ENCODE measurements around the gene SWSAP1. TPM values are rescaled to one million over a fixed set of nuclear protein-coding genes. Genes with fewer than 3 reads are reported as not detected.

Gene SWSAP1
- total RNA-seq, 4 donors from 2014 or later = 0.76 to 3.2 (median 1.9) TPM; not detected in 1

DNA sequence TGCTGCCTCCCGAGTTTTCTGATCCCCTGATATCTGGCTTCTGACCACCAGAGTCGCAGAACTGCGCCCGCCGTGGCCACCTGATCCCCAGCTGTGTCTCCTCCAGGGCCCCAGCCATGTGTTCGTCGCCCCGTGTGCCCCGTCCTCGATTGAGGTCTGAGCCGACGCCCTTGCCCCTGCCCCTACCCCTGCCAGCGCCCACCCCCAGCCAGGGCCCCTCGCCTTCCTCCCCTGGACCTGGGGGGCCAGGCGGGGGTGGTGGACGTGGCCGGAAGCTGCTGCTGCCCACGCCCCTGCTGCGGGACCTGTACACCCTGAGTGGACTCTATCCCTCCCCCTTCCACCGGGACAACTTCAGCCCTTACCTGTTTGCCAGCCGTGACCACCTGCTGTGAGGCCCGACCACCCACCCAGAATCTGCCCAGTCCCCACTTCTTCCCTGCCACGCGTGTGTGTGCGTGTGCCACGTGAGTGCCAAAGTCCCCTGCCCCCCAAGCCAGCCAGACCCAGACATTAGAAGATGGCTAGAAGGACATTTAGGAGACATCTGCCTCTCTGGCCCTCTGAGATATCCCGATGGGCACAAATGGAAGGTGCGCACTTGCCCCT is 10.1 kb upstream of the SWSAP1 start:
- no peak overlapping the region for H3K4me3 ChIP-seq
- H3K36me3 ChIP-seq = peaks cover 0 to 7% (median 0%) of the 10 kb centered on the region in 3 donors
- H3K9me3 ChIP-seq = no peaks in the 10 kb centered on the region
- TF ChIP-seq, protein P1, sequence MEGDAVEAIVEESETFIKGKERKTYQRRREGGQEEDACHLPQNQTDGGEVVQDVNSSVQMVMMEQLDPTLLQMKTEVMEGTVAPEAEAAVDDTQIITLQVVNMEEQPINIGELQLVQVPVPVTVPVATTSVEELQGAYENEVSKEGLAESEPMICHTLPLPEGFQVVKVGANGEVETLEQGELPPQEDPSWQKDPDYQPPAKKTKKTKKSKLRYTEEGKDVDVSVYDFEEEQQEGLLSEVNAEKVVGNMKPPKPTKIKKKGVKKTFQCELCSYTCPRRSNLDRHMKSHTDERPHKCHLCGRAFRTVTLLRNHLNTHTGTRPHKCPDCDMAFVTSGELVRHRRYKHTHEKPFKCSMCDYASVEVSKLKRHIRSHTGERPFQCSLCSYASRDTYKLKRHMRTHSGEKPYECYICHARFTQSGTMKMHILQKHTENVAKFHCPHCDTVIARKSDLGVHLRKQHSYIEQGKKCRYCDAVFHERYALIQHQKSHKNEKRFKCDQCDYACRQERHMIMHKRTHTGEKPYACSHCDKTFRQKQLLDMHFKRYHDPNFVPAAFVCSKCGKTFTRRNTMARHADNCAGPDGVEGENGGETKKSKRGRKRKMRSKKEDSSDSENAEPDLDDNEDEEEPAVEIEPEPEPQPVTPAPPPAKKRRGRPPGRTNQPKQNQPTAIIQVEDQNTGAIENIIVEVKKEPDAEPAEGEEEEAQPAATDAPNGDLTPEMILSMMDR (IDR thresholded peaks at IDR 0.05) = no peak
- no peak for TF ChIP-seq POLR2A (IDR thresholded peaks at IDR 0.05)
- no peaks in the 10 kb centered on the region for H3K27me3 ChIP-seq
- H3K4me1 ChIP-seq = peaks cover 0 to 5% (median 0%) of the 10 kb centered on the region in 4 donors
- no peak for DNase-seq
- H3K27ac ChIP-seq = no peak overlapping the region

- no peak overlapping the region for H3K27ac ChIP-seq
- DNase-seq = no peak
Observed at GRCh38 chr19:11364935-11365334, 9.5 kb upstream of the SWSAP1 start.

DNA sequence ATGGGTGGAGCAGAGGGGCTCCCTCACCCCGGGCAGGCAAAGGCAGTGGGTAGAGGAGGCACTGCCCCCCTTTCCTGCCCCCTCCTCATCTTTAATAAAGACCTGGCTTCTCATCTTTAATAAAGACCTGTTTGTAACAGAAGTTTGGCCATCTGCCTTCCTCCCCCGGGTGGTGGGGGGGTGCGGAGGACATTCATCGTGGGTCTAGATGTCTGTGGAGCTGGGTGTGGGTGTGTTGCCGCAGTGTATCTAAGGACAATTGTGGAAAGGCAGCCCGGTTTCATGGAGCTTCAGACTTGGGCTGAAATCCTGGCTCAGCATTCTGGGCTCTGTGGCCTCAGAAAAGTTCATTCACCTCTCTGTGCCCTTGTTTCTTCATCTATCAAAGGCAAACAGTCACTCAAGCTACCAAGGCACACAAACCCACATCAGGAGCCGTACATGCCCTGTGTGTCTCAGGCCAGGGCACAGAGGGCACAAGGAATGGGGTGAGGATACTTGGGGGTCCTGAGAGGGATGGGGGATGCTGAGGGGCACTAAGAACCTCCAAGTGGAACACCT is 8.8 kb upstream of the SWSAP1 start:
- H3K36me3 ChIP-seq = peaks cover 0 to 7% (median 0%) of the 10 kb centered on the region in 3 donors

More at GRCh38 chr19:11364935-11365334, 9.5 kb upstream of the SWSAP1 start:
- no peak for TF ChIP-seq POLR2A (IDR thresholded peaks at IDR 0.05)
- TF ChIP-seq, protein P1 (IDR thresholded peaks at IDR 0.05) = no peak
- H3K4me3 ChIP-seq = no peak overlapping the region
- H3K27me3 ChIP-seq = no peaks in the 10 kb centered on the region
- peaks cover 0 to 5% (median 0%) of the 10 kb centered on the region in 4 donors for H3K4me1 ChIP-seq
- H3K9me3 ChIP-seq = no peaks in the 10 kb centered on the region
- peaks cover 0 to 7% (median 0%) of the 10 kb centered on the region in 3 donors for H3K36me3 ChIP-seq

GRCh38 chr19:11367528-11367927 is 6.9 kb upstream of the SWSAP1 start:
- H3K36me3 ChIP-seq = peaks cover 0 to 7% (median 0%) of the 10 kb centered on the region in 3 donors
- no peak overlapping the region for H3K27ac ChIP-seq
- H3K9me3 ChIP-seq = no peaks in the 10 kb centered on the region
- H3K4me3 ChIP-seq = no peak overlapping the region
- no peak for DNase-seq
- H3K4me1 ChIP-seq = no peaks in the 10 kb centered on the region
- TF ChIP-seq POLR2A (IDR thresholded peaks at IDR 0.05) = no peak
- TF ChIP-seq, protein P1 (IDR thresholded peaks at IDR 0.05) = no peak
- H3K27me3 ChIP-seq = no peaks in the 10 kb centered on the region

More for the DNA sequence above, 8.8 kb upstream of the SWSAP1 start:
- no peak overlapping the region for H3K4me3 ChIP-seq
- no peak for TF ChIP-seq POLR2A (IDR thresholded peaks at IDR 0.05)
- TF ChIP-seq, protein P1 (IDR thresholded peaks at IDR 0.05) = no peak
- H3K27me3 ChIP-seq = no peaks in the 10 kb centered on the region
- no peak for DNase-seq
- no peaks in the 10 kb centered on the region for H3K9me3 ChIP-seq
- H3K4me1 ChIP-seq = peaks cover 0 to 5% (median 0%) of the 10 kb centered on the region in 4 donors
- no peak overlapping the region for H3K27ac ChIP-seq

DNA sequence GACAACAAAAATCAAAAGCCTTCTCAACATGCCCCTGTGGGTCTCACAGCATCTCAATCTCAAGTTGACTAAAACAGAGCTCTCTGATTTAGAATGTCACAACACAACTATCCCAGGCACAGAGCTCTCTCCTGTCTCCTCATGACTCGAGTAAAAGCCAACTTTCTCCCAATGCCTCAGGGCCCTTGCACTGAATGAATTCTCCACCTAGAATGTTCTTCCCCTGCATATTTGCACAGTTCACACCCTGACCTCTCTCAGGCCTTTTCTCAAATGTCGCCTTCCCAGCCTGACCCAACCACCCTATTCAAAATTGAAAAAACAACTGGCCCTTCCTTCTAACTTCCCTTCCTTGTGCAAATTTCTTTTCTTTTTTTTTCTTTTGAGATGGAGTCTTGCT is 3.7 kb upstream of the SWSAP1 start:
- H3K9me3 ChIP-seq = no peaks in the 10 kb centered on the region
- no peaks in the 10 kb centered on the region for H3K27me3 ChIP-seq
- DNase-seq = no peak
- no peak for TF ChIP-seq POLR2A (IDR thresholded peaks at IDR 0.05)
- TF ChIP-seq, protein P1 (IDR thresholded peaks at IDR 0.05) = no peak
- H3K36me3 ChIP-seq = peaks cover 0 to 7% (median 0%) of the 10 kb centered on the region in 3 donors
- H3K4me3 ChIP-seq = no peak overlapping the region
- H3K4me1 ChIP-seq = peaks cover 0 to 11% (median 4%) of the 10 kb centered on the region in 4 donors
- H3K27ac ChIP-seq = no peak overlapping the region

Measured in Peyer's patch (tissue), 4 donors.